ENCODE data around the gene TRPV6. TPM values are rescaled to one million over a fixed set of nuclear protein-coding genes. Genes with fewer than 3 reads are reported as not detected.
A peak's percentile ranks its signal among the peaks of the same experiment; 100 is the strongest.

Gene TRPV6
- total RNA-seq, 2 experiments from 2014 or later = not detected

DNA sequence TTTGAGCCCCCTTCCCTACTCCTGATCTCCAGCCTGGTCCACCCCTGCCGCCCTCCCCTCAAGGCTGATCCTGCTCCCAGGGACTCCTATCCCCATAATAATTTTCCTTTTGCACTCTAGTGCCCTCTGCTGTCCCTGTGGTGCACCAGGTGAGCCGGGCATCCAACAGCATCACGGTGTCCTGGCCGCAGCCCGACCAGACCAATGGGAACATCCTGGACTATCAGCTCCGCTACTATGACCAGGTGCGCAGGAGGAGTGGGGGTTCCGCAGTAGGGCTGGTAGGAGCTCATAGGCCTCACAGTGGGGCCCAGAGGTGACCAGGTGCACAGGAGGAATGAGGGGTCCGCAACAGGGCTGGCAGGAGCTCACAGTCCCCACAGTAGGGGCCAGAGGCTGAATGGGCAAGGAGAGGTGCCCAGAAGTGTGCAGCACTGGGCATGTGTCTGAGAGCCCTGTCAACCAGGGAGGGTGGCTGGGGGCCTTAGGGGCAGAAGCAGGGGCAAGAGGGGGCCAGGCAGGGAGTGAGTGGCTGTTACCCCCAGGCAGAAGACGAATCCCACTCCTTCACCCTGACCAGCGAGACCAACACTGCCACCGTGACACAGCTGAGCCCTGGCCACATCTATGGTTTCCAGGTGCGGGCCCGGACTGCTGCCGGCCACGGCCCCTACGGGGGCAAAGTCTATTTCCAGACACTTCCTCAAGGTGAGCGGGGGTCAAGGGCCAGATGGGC, 19.0 kb downstream of the TRPV6 start:
- peak; percentile 39 for ATAC-seq
- no peaks in the 10 kb centered on the region for H3K9me3 Mint-ChIP-seq
- POLR2A ChIA-PET = interaction anchor here (1.8 kb wide), 1 partner anchor 24 kb away, joined by 4 read pairs; no protein-coding TSS in a partner anchor
- CTCF ChIA-PET = interaction anchor here (0.7 to 2.3 kb wide), 12 partner anchors 9 to 507 kb away, joined by 3 to 11 read pairs (median 4); partner anchors contain the start of gene EPHB6
- no peaks in the 10 kb centered on the region for H3K36me3 Mint-ChIP-seq (ENCODE audit: low read depth)
- H3K4me3 Mint-ChIP-seq = no peak overlapping the region
- H3K27ac Mint-ChIP-seq = no peak overlapping the region
- peak; percentile 20 for DNase-seq
- H3K27me3 Mint-ChIP-seq = no peaks in the 10 kb centered on the region
- TF ChIP-seq, protein P1, sequence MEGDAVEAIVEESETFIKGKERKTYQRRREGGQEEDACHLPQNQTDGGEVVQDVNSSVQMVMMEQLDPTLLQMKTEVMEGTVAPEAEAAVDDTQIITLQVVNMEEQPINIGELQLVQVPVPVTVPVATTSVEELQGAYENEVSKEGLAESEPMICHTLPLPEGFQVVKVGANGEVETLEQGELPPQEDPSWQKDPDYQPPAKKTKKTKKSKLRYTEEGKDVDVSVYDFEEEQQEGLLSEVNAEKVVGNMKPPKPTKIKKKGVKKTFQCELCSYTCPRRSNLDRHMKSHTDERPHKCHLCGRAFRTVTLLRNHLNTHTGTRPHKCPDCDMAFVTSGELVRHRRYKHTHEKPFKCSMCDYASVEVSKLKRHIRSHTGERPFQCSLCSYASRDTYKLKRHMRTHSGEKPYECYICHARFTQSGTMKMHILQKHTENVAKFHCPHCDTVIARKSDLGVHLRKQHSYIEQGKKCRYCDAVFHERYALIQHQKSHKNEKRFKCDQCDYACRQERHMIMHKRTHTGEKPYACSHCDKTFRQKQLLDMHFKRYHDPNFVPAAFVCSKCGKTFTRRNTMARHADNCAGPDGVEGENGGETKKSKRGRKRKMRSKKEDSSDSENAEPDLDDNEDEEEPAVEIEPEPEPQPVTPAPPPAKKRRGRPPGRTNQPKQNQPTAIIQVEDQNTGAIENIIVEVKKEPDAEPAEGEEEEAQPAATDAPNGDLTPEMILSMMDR (IDR thresholded peaks at IDR 0.05) = peak; percentile 49
- intact Hi-C loops (cut with micrococcal nuclease) = no loop called here
- H3K4me1 Mint-ChIP-seq (ENCODE audit: low read depth) = no peaks in the 10 kb centered on the region

DNA sequence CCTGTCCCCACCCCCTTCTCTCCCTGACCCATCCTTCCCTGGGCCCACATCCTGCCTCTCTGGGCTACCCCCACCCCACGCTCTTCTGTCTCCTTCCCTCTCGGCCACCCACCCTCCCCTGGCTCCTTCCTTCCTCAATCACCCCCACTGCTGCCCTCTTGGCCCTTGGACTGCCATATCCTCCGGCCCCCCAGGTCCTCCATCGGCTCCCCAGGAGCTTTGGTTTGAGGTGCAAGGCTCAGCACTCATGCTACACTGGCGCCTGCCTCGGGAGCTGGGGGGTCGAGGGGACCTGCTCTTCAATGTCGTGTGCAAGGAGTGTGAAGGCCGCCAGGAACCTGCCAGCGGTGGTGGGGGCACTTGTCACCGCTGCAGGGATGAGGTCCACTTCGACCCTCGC, 19.8 kb downstream of the TRPV6 start:
- Mint-ChIP-seq H3K27ac (no peak overlapping the region), H3K4me3 (no peak overlapping the region), H3K9me3 (no peaks in the 10 kb centered on the region), H3K4me1 (ENCODE audit: low read depth) (no peaks in the 10 kb centered on the region), H3K27me3 (no peaks in the 10 kb centered on the region), H3K36me3 (ENCODE audit: low read depth) (no peaks in the 10 kb centered on the region)
- TF ChIP-seq, protein P1 (IDR thresholded peaks at IDR 0.05) = no peak
- CTCF ChIA-PET = interaction anchor here (0.7 to 3.3 kb wide), 13 partner anchors 8 to 507 kb away, joined by 3 to 15 read pairs (median 4); partner anchors contain the start of gene EPHB6
- POLR2A ChIA-PET = interaction anchor here (1.8 kb wide), 1 partner anchor 23 kb away, joined by 4 read pairs; no protein-coding TSS in a partner anchor
- intact Hi-C loops (cut with micrococcal nuclease) = no loop called here
- ATAC-seq (no peak), DNase-seq (no peak)

GRCh38 chr7:142864980-142865747, 20.4 kb downstream of the TRPV6 start:
- Mint-ChIP-seq H3K4me1 (ENCODE audit: low read depth) (no peaks in the 10 kb centered on the region), H3K36me3 (ENCODE audit: low read depth) (no peaks in the 10 kb centered on the region), H3K9me3 (no peaks in the 10 kb centered on the region), H3K27ac (no peak overlapping the region), H3K27me3 (no peaks in the 10 kb centered on the region), H3K4me3 (no peak overlapping the region)
- intact Hi-C loops (cut with micrococcal nuclease) = no loop called here
- ATAC-seq = no peak
- POLR2A ChIA-PET = interaction anchor here (1.8 kb wide), 1 partner anchor 23 kb away, joined by 4 read pairs; no protein-coding TSS in a partner anchor
- DNase-seq = no peak
- CTCF ChIA-PET = interaction anchor here (1.0 to 3.3 kb wide), 8 partner anchors 8 to 233 kb away, joined by 3 to 15 read pairs (median 4); partner anchors contain the start of gene EPHB6
- TF ChIP-seq, protein P1 (IDR thresholded peaks at IDR 0.05) = no peak

DNA sequence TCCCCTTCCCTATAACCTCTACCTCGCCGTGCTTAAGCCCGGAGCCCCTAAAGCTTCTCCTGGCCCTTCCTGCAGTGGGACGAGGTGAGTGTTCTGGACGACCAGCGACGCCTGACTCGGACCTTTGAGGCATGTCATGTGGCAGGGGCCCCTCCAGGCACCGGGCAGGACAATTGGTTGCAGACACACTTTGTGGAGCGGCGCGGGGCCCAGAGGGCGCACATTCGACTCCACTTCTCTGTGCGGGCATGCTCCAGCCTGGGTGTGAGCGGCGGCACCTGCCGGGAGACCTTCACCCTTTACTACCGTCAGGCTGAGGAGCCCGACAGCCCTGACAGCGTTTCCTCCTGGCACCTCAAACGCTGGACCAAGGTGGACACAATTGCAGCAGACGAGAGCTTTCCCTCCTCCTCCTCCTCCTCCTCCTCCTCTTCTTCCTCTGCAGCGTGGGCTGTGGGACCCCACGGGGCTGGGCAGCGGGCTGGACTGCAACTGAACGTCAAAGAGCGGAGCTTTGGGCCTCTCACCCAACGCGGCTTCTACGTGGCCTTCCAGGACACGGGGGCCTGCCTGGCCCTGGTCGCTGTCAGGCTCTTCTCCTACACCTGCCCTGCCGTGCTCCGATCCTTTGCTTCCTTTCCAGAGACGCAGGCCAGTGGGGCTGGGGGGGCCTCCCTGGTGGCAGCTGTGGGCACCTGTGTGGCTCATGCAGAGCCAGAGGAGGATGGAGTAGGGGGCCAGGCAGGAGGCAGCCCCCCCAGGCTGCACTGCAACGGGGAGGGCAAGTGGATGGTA, 21.5 kb downstream of the TRPV6 start:
- DNase-seq (no peak), ATAC-seq (no peak)
- H3K9me3 Mint-ChIP-seq = no peaks in the 10 kb centered on the region
- TF ChIP-seq, protein P1 (IDR thresholded peaks at IDR 0.05) = no peak
- no peak overlapping the region for H3K27ac Mint-ChIP-seq
- ChIA-PET CTCF (interaction anchor here (1.0 to 3.3 kb wide), 6 partner anchors 9 to 351 kb away, joined by 3 to 15 read pairs (median 3); partner anchors contain the start of gene EPHB6), POLR2A (no interaction called here)
- H3K27me3 Mint-ChIP-seq = no peaks in the 10 kb centered on the region
- H3K36me3 Mint-ChIP-seq (ENCODE audit: low read depth) = no peaks in the 10 kb centered on the region
- intact Hi-C loops (cut with micrococcal nuclease) = no loop called here
- no peak overlapping the region for H3K4me3 Mint-ChIP-seq
- H3K4me1 Mint-ChIP-seq (ENCODE audit: low read depth) = no peaks in the 10 kb centered on the region
